ENCODE measurements around the gene PSMC1. TPM values are rescaled to one million over a fixed set of nuclear protein-coding genes. Genes with fewer than 3 reads are reported as not detected.

Gene PSMC1
- polyA plus RNA-seq, 3 donors, result 78.7 to 145 (median 119) TPM

GRCh38 chr14:90274808-90275457 is 18.6 kb downstream of the PSMC1 start:
- no peak overlapping the region for H3K27ac ChIP-seq (ENCODE audit: low read depth, low read length)
- 51 to 77% (median 56%) methylated on average over 8 of the region's 8 CpGs for WGBS, 3 donors

GRCh38 chr14:90275458-90275814 is 19.1 kb downstream of the PSMC1 start:
- 78 to 89% (median 78%) methylated on average over 9 of the region's 9 CpGs for WGBS, 3 donors
- no peak overlapping the region for H3K27ac ChIP-seq (ENCODE audit: low read depth, low read length)

GRCh38 chr14:90275820-90276219 is 19.5 kb downstream of the PSMC1 start:
- 82 to 91% (median 86%) methylated on average over 8 of the region's 8 CpGs for WGBS, 3 donors
- H3K27ac ChIP-seq (ENCODE audit: low read depth, low read length), result no peak overlapping the region

GRCh38 chr14:90276646-90277367 is 20.5 kb downstream of the PSMC1 start:
- H3K27ac ChIP-seq (ENCODE audit: low read depth, low read length), result no peak overlapping the region

GRCh38 chr14:90277581-90278198 is 21.3 kb downstream of the PSMC1 start:
- 90 to 93% (median 92%) methylated on average over 24 of the region's 24 CpGs for WGBS, 3 donors
- no peak overlapping the region for H3K27ac ChIP-seq (ENCODE audit: low read depth, low read length)

More at GRCh38 chr14:90276646-90277367, 20.5 kb downstream of the PSMC1 start:
- 80 to 90% (median 83%) methylated on average over 18 of the region's 18 CpGs for WGBS, 3 donors

GRCh38 chr14:90278199-90279175 is 22.1 kb downstream of the PSMC1 start:
- no peak overlapping the region for H3K27ac ChIP-seq (ENCODE audit: low read depth, low read length)

GRCh38 chr14:90280096-90280495 is 23.7 kb downstream of the PSMC1 start:
- H3K27ac ChIP-seq (ENCODE audit: low read depth, low read length), result no peak overlapping the region

More at GRCh38 chr14:90278199-90279175, 22.1 kb downstream of the PSMC1 start:
- WGBS, 3 donors, result 80 to 90% (median 86%) methylated on average over 35 of the region's 35 CpGs

GRCh38 chr14:90281261-90281660 is 24.9 kb downstream of the PSMC1 start:
- WGBS, 3 donors, result 84 to 90% (median 84%) methylated on average over 8 of the region's 8 CpGs
- no peak overlapping the region for H3K27ac ChIP-seq (ENCODE audit: low read depth, low read length)

More at GRCh38 chr14:90280096-90280495, 23.7 kb downstream of the PSMC1 start:
- 96 to 98% (median 97%) methylated on average over 7 of the region's 7 CpGs for WGBS, 3 donors

- no peak overlapping the region for H3K27ac ChIP-seq (ENCODE audit: low read depth, low read length)
Measured at GRCh38 chr14:90281756-90282155, 25.4 kb downstream of the PSMC1 start.

- no peak overlapping the region for H3K27ac ChIP-seq (ENCODE audit: low read depth, low read length)
- 71 to 84% (median 83%) methylated on average over 14 of the region's 14 CpGs for WGBS, 3 donors
Measured at GRCh38 chr14:90287791-90288190, 31.4 kb downstream of the PSMC1 start.

- WGBS, 3 donors, result 58 to 66% (median 59%) methylated on average over 12 of the region's 12 CpGs
- H3K27ac ChIP-seq (ENCODE audit: low read depth, low read length), result no peak overlapping the region
Measured at GRCh38 chr14:90288651-90289355, 32.5 kb downstream of the PSMC1 start.

- WGBS, 3 donors, result 90 to 92% (median 91%) methylated on average over 6 of the region's 6 CpGs
Measured at GRCh38 chr14:90290337-90291011, 34.1 kb downstream of the PSMC1 start.

GRCh38 chr14:90291699-90292098 is 35.3 kb downstream of the PSMC1 start:
- WGBS, 3 donors, result 89 to 92% (median 91%) methylated on average over 7 of the region's 7 CpGs
- H3K27ac ChIP-seq (ENCODE audit: low read depth, low read length), result no peak overlapping the region

More at GRCh38 chr14:90290337-90291011, 34.1 kb downstream of the PSMC1 start:
- H3K27ac ChIP-seq (ENCODE audit: low read depth, low read length), result no peak overlapping the region

- 79 to 88% (median 81%) methylated on average over 11 of the region's 11 CpGs for WGBS, 3 donors
- H3K27ac ChIP-seq (ENCODE audit: low read depth, low read length), result no peak overlapping the region
Measured at GRCh38 chr14:90293766-90294730, 37.7 kb downstream of the PSMC1 start.

GRCh38 chr14:90294872-90295271 is 38.5 kb downstream of the PSMC1 start:
- WGBS, 3 donors, result 48 to 68% (median 49%) methylated on average over 2 of the region's 2 CpGs
- H3K27ac ChIP-seq (ENCODE audit: low read depth, low read length), result no peak overlapping the region

- 58 to 89% (median 66%) methylated on average over 5 of the region's 5 CpGs for WGBS, 3 donors
- no peak overlapping the region for H3K27ac ChIP-seq (ENCODE audit: low read depth, low read length)
Measured at GRCh38 chr14:90295870-90296516, 39.6 kb downstream of the PSMC1 start.

All from adipose tissue (tissue), 3 donors.